Inferior parietal cortex (tissue), 1 donor: ENCODE data around the gene RAD54L.
"Not testable (repeated sequence)": the region's sequence is repeated elsewhere in the genome, so short reads cannot be mapped to it uniquely, and the experiment has no call there.

Experiments used
- DNase-seq: peaks from one replicate; pipeline ENCODE4 v3.0.0-alpha.2; 2016; ENCODE audit errors: extremely low spot score

Gene RAD54L

GRCh38 chr1:46285730-46286477 is 38.3 kb downstream of the RAD54L start:
- DNase-seq: no peak

- DNase-seq: no peak
Observed at GRCh38 chr1:46288485-46289133, 41.0 kb downstream of the RAD54L start.

GRCh38 chr1:46289134-46289494 is 41.6 kb downstream of the RAD54L start:
- no peak for DNase-seq

- DNase-seq: no peak
Observed at GRCh38 chr1:46289976-46290375, 42.4 kb downstream of the RAD54L start.

- DNase-seq: no peak
Observed at GRCh38 chr1:46295306-46295705, 47.7 kb downstream of the RAD54L start.

GRCh38 chr1:46298387-46298786 is 50.8 kb downstream of the RAD54L start:
- no peak for DNase-seq

GRCh38 chr1:46300673-46301405 is 53.3 kb downstream of the RAD54L start:
- no peak for DNase-seq

- no peak for DNase-seq
Observed at GRCh38 chr1:46301406-46301807, 53.8 kb downstream of the RAD54L start.

- peak; percentile 27 for DNase-seq
Observed at GRCh38 chr1:46301808-46302640, 54.5 kb downstream of the RAD54L start.

GRCh38 chr1:46302641-46303037 is 55.1 kb downstream of the RAD54L start:
- DNase-seq: peak; percentile 44

- DNase-seq: peak; percentile 98
Observed at GRCh38 chr1:46303038-46303871, 55.7 kb downstream of the RAD54L start, which contains the start of the genes LRRC41 and UQCRH. Gene LRRC41, minus strand, starts transcription at chr1:46303616. Its CDS starts 294 bp downstream, at chr1:46303322. Gene UQCRH, plus strand, starts transcription at chr1:46303698. Its CDS starts 69 bp downstream, at chr1:46303767.

GRCh38 chr1:46303872-46304326 is 56.3 kb downstream of the RAD54L start:
- no peak for DNase-seq

- DNase-seq: no peak
Observed at GRCh38 chr1:46306159-46306530, 58.6 kb downstream of the RAD54L start.

GRCh38 chr1:46309401-46310159 is 62.0 kb downstream of the RAD54L start:
- no peak for DNase-seq

- DNase-seq: no peak
Observed at GRCh38 chr1:46310321-46310720, 62.8 kb downstream of the RAD54L start.

- DNase-seq: no peak
Observed at GRCh38 chr1:46315669-46316403, 68.3 kb downstream of the RAD54L start.

- DNase-seq: no peak
Observed at GRCh38 chr1:46317323-46317722, 69.8 kb downstream of the RAD54L start.

- not testable (repeated sequence) for DNase-seq
Observed at GRCh38 chr1:46319301-46319700, 71.7 kb downstream of the RAD54L start.
